K562 (cell line): ENCODE measurements around the gene MTA2. TPM values are rescaled to one million over a fixed set of nuclear protein-coding genes. Genes with fewer than 3 reads are reported as not detected.

ENCODE experiments used
- CUX1 ChIP-seq: fragments of 200-800 bp; sonication (Bioruptor generic); IDR thresholded peaks from 2 replicates; pipeline ENCODE4 v1.6.1; 2016; ENCODE audit warnings: missing genetic modification characterization, missing compliant biosample characterization
- HNRNPL ChIP-seq: fragments of 200-400 bp; formaldehyde crosslinking; IDR thresholded peaks from 2 replicates; pipeline ENCODE4 v1.6.1; 2017; ENCODE audit warnings: low read depth, mild to moderate bottlenecking, low read length
- HSF4 ChIP-seq: fragments of 250-450 bp; sonication (Bioruptor Pico); IDR thresholded peaks from 2 replicates; pipeline ENCODE4 v2.1.2; 2022; ENCODE audit warnings: mild to moderate bottlenecking, moderate library complexity, borderline replicate concordance
- KDM5B ChIP-seq: fragments of 200-600 bp; sonication (generic); IDR thresholded peaks from 2 replicates; pipeline ENCODE4 v1.6.1; 2012; ENCODE audit warnings: low read depth, mild to moderate bottlenecking, moderate library complexity, low read length, control low read depth, inconsistent platforms; ENCODE audit not compliant: insufficient replicate concordance
- NFATC3 ChIP-seq: fragments of 450-650 bp; IDR thresholded peaks from 2 replicates; pipeline ENCODE4 v1.6.1; 2017; ENCODE audit warnings: mild to moderate bottlenecking
- NFRKB ChIP-seq: fragments of 450-650 bp; IDR thresholded peaks from 2 replicates; pipeline ENCODE4 v1.6.1; 2016; ENCODE audit warnings: low read depth
- PHB ChIP-seq: fragments of 250-450 bp; sonication (Bioruptor Pico); IDR thresholded peaks from 2 replicates; pipeline ENCODE4 v1.5.0; 2021
- RFX1 ChIP-seq: fragments of 450-650 bp; IDR thresholded peaks from 2 replicates; pipeline ENCODE4 v1.6.1; 2016; ENCODE audit warnings: mild to moderate bottlenecking, moderate library complexity
- SAFB2 ChIP-seq: fragments of 200-400 bp; formaldehyde crosslinking; IDR thresholded peaks from 2 replicates; pipeline ENCODE4 v1.6.1; 2018; ENCODE audit warnings: borderline replicate concordance, low read length, low read depth, moderate library complexity; ENCODE audit not compliant: severe bottlenecking
- TCF7 ChIP-seq: sonication (generic); IDR thresholded peaks from 2 replicates; pipeline ENCODE4 v1.6.1; 2016; ENCODE audit warnings: antibody characterized with exemption, borderline replicate concordance
- VEZF1 ChIP-seq: fragments of 200-800 bp; sonication (Bioruptor generic); IDR thresholded peaks from 2 replicates; pipeline ENCODE4 v1.6.1; 2017; ENCODE audit warnings: missing genetic modification characterization, missing compliant biosample characterization
- ZNF175 ChIP-seq: fragments of 200-800 bp; sonication (Bioruptor generic); IDR thresholded peaks from 2 replicates; pipeline ENCODE4 v1.6.1; 2016; ENCODE audit warnings: low read depth, mild to moderate bottlenecking, missing genetic modification characterization, missing compliant biosample characterization
- ZNF444 ChIP-seq: fragments of 250-450 bp; sonication (Bioruptor Pico); IDR thresholded peaks from 2 replicates; pipeline ENCODE4 v1.4.0; 2020; ENCODE audit warnings: mild to moderate bottlenecking, moderate library complexity
- ZNF584 ChIP-seq: fragments of 200-800 bp; sonication (Bioruptor generic); IDR thresholded peaks from 2 replicates; pipeline ENCODE4 v1.6.1; 2016; ENCODE audit warnings: low read depth, mild to moderate bottlenecking, missing genetic modification characterization, missing compliant biosample characterization
- ZNF76 ChIP-seq: fragments of 250-450 bp; sonication (Bioruptor Pico); IDR thresholded peaks from 2 replicates; pipeline ENCODE4 v1.4.0; 2020; ENCODE audit warnings: mild to moderate bottlenecking, moderate library complexity, borderline replicate concordance
- ZNF764 ChIP-seq: fragments of 250-450 bp; sonication (Bioruptor Pico); IDR thresholded peaks from 2 replicates; pipeline ENCODE4 v1.4.0; 2020; ENCODE audit warnings: low read depth, mild to moderate bottlenecking, moderate library complexity
- polyA plus RNA-seq, 8 experiments: library from polyadenylated mRNA; depleted of rRNA in 4 of 8; stranded (reverse) in 5 of 8; unstranded in 3 of 8; fragments of >200 nt; fragmentation: Nextera tagmentation in 2 of 8; fragmentation: Illumina TruSeq in 1 of 8; extraction: Ambion mirVana in 2 of 8; extraction: Trizol in 1 of 8; gene quantifications; 2 replicates each; pipeline versions ENCODE4 v1.2.1 to v1.2.3, GENCODE V29; 2011 to 2014; ENCODE audit warnings: inconsistent platforms in 1 of 8, missing spikeins in 1 of 8
- total RNA-seq, 7 experiments: library from RNA; depleted of rRNA in 6 of 7; stranded (reverse); fragments of >200 nt in 6 of 7; fragmentation: Illumina TruSeq in 2 of 7; extraction: Trizol in 2 of 7; gene quantifications; 2 replicates each; pipeline versions ENCODE4 v1.2.1 to v1.2.3, GENCODE V29; 2011 to 2021; ENCODE audit warnings: low replicate concordance in 1 of 7
- TF ChIP-seq, protein P1 (sequence below): sonication (generic); formaldehyde crosslinking; IDR thresholded peaks from 2 replicates; pipeline ENCODE4 v1.8.0; 2022; ENCODE audit warnings: missing genetic modification reagents, mild to moderate bottlenecking, borderline replicate concordance
- TF ChIP-seq, protein P2 (sequence below), 2 experiments: fragments of 450-650 bp; IDR thresholded peaks; 2 replicates each; pipeline ENCODE4 v1.6.1; 2016

MTA2 gene
- total and polyA plus RNA-seq, 9 of the 15 experiments (the other 6 are each of a cell fraction or from before 2014, with no cell fraction given), result 6.2 to 220 (median 172) TPM

DNA sequence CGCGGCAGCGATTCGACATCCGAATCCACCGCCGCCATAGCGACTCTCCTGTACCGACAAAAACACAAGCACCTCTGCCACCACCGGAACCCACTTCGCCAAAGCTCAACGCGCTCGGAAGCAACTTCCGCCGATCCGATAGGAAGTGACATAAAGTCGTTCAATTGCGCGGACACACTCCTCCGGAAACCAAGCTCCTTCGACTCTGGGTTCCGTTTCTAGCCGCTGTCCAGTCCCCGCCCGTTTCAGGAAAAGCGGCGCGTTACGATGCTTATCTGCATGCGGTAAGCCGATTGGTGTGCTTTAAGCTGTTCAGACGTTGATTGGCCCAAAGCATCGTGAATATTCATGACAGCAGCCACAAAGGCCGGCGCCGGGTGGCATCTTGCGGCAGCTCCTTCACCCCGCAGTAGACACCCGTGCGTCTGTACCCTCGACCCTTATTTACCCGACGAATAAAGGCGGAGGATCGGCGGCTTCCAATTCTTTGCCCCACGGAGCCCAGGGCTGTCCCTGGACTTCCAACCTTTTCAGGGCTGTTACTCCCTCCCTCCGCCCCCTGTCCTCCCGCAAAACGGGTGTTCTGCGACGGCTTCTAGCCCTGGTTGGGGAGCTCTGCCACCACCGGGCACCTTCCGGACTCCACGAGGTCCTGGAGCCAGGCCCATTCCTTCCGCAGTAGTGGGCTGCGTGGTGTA, 10.1 kb downstream of the MTA2 start, which contains the start of gene TUT1 (continued):
- 0 out of 2 replicates have a peak, but pooled peaks have one; percentile 51 for TF ChIP-seq CUX1 (CRISPR knock-in tag)
- no peak for TF ChIP-seq ZNF76 (CRISPR knock-in tag)
- TF ChIP-seq ZNF175 (CRISPR knock-in tag), result no peak
- TF ChIP-seq KDM5B, result peak; percentile 60
- peak; percentile 95 for TF ChIP-seq NFRKB
- no peak for TF ChIP-seq ZNF764 (CRISPR knock-in tag)
- TF ChIP-seq ZNF584 (CRISPR knock-in tag), result no peak
- peak; percentile 45; the same call in 1 of the 2 replicates for TF ChIP-seq RFX1
- TF ChIP-seq ZNF444 (CRISPR knock-in tag), result no peak
- no peak for TF ChIP-seq HNRNPL
- peak; percentile 80 for TF ChIP-seq VEZF1 (CRISPR knock-in tag)
- peak; percentile 84; the same call in 1 of the 2 replicates for TF ChIP-seq NFATC3
- TF ChIP-seq, protein P1, sequence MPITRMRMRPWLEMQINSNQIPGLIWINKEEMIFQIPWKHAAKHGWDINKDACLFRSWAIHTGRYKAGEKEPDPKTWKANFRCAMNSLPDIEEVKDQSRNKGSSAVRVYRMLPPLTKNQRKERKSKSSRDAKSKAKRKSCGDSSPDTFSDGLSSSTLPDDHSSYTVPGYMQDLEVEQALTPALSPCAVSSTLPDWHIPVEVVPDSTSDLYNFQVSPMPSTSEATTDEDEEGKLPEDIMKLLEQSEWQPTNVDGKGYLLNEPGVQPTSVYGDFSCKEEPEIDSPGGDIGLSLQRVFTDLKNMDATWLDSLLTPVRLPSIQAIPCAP (CRISPR knock-in tag), result no peak
- peak; percentile 38; the same call in 1 of the 2 replicates for TF ChIP-seq TCF7
- TF ChIP-seq SAFB2, result no peak
- no peak for TF ChIP-seq HSF4 (CRISPR knock-in tag)
- TF ChIP-seq, protein P2, sequence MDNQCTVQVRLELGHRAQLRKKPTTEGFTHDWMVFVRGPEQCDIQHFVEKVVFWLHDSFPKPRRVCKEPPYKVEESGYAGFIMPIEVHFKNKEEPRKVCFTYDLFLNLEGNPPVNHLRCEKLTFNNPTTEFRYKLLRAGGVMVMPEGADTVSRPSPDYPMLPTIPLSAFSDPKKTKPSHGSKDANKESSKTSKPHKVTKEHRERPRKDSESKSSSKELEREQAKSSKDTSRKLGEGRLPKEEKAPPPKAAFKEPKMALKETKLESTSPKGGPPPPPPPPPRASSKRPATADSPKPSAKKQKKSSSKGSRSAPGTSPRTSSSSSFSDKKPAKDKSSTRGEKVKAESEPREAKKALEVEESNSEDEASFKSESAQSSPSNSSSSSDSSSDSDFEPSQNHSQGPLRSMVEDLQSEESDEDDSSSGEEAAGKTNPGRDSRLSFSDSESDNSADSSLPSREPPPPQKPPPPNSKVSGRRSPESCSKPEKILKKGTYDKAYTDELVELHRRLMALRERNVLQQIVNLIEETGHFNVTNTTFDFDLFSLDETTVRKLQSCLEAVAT (IDR thresholded peaks at IDR 0.05), result peak in 1 of 2 experiments; percentile 8; a peak in 1 of 4 replicates
- no peak for TF ChIP-seq PHB (CRISPR knock-in tag)
